Trophoblast cell (in vitro differentiated cells and primary cell): Measurements from ENCODE around the gene FBN1.

Experiments
- DNase-seq, 2 donors: peaks; one replicate each; pipeline ENCODE4 v3.0.0-alpha.2; 2016
- H2AFZ ChIP-seq: 2 replicates; pipeline ENCODE4 v1.6.1; 2013; ENCODE audit warnings: low read length, moderate library complexity, mild to moderate bottlenecking; ENCODE audit not compliant: insufficient read depth, poor library complexity
- H2AK5ac ChIP-seq: 2 replicates; pipeline ENCODE4 v1.6.1; 2013; ENCODE audit warnings: mild to moderate bottlenecking, low read length
- H2BK120ac ChIP-seq: 2 replicates; pipeline ENCODE4 v1.6.1; 2013; ENCODE audit warnings: low read length, mild to moderate bottlenecking, moderate library complexity; ENCODE audit not compliant: insufficient read depth, poor library complexity
- H2BK12ac ChIP-seq: 2 replicates; pipeline ENCODE4 v1.6.1; 2013; ENCODE audit warnings: mild to moderate bottlenecking, low read length, moderate library complexity
- H2BK5ac ChIP-seq: 2 replicates; pipeline ENCODE4 v1.6.1; 2013; ENCODE audit warnings: low read length, low read depth, moderate library complexity, mild to moderate bottlenecking; ENCODE audit not compliant: poor library complexity
- H3K14ac ChIP-seq: 2 replicates; pipeline ENCODE4 v1.6.1; 2013; ENCODE audit warnings: mild to moderate bottlenecking, low read length
- H3K18ac ChIP-seq: 2 replicates; pipeline ENCODE4 v1.6.1; 2013; ENCODE audit warnings: mild to moderate bottlenecking, low read length
- H3K23ac ChIP-seq: 2 replicates; pipeline ENCODE4 v1.6.1; 2013; ENCODE audit warnings: low read length
- H3K27ac ChIP-seq: 2 replicates; pipeline ENCODE4 v1.5.1; 2013; ENCODE audit warnings: low read depth, mild to moderate bottlenecking, inconsistent platforms, low read length, moderate library complexity
- H3K27me3 ChIP-seq: 2 replicates; pipeline ENCODE4 v1.6.1; 2013; ENCODE audit warnings: inconsistent platforms, mild to moderate bottlenecking, low read length, moderate library complexity; ENCODE audit not compliant: insufficient read depth
- H3K36me3 ChIP-seq, 2 experiments: 1 replicate in 1 of 2; 2 replicates in 1 of 2; pipeline ENCODE4 v1.6.1; 2013; ENCODE audit warnings: low read length in 2 of 2, mild to moderate bottlenecking in 2 of 2, moderate library complexity in 1 of 2; ENCODE audit not compliant: insufficient read depth in 2 of 2, control insufficient read depth in 1 of 2
- H3K4ac ChIP-seq: 2 replicates; pipeline ENCODE4 v1.6.1; 2013; ENCODE audit warnings: low read depth, mild to moderate bottlenecking, low read length, moderate library complexity
- H3K4me1 ChIP-seq, 2 experiments: 1 replicate in 1 of 2; 2 replicates in 1 of 2; pipeline ENCODE4 v1.6.1; 2013; ENCODE audit warnings: low read length in 2 of 2, mild to moderate bottlenecking in 2 of 2, moderate library complexity in 1 of 2; ENCODE audit not compliant: insufficient read depth in 2 of 2, control insufficient read depth in 1 of 2
- H3K4me2 ChIP-seq: 2 replicates; pipeline ENCODE4 v1.6.1; 2013; ENCODE audit warnings: inconsistent platforms, mild to moderate bottlenecking, low read length, moderate library complexity
- H3K4me3 ChIP-seq: 2 replicates; pipeline ENCODE4 v1.5.1; 2013; ENCODE audit warnings: mild to moderate bottlenecking, low read depth, low read length, inconsistent platforms
- H3K79me1 ChIP-seq: one replicate; pipeline ENCODE4 v1.6.1; 2013; ENCODE audit warnings: low read length
- H3K79me2 ChIP-seq: 2 replicates; pipeline ENCODE4 v1.6.1; 2013; ENCODE audit warnings: low read length, mild to moderate bottlenecking; ENCODE audit not compliant: control insufficient read depth, insufficient read depth, poor library complexity
- H3K9ac ChIP-seq: 2 replicates; pipeline ENCODE4 v1.6.1; 2013; ENCODE audit warnings: mild to moderate bottlenecking, low read length
- H3K9me3 ChIP-seq: 2 replicates; pipeline ENCODE4 v1.6.1; 2013; ENCODE audit warnings: low read depth, mild to moderate bottlenecking, control low read depth, inconsistent platforms, low read length; ENCODE audit not compliant: insufficient read depth
- H4K12ac ChIP-seq: 2 replicates; pipeline ENCODE4 v1.6.1; 2013; ENCODE audit warnings: low read depth, mild to moderate bottlenecking, low read length, moderate library complexity
- H4K8ac ChIP-seq: 2 replicates; pipeline ENCODE4 v1.6.1; 2013; ENCODE audit warnings: low read depth, mild to moderate bottlenecking, low read length, moderate library complexity
- H4K91ac ChIP-seq: one replicate; pipeline ENCODE4 v1.6.1; 2013; ENCODE audit warnings: low read depth, mild to moderate bottlenecking, low read length, moderate library complexity
- WGBS: extraction: QIAGEN DNeasy Blood & Tissue Kit; methylation state at CpG from one replicate; pipeline ENCODE4 v1.1.7; 2013; ENCODE audit warnings: missing lambda C conversion rate; ENCODE audit not compliant: insufficient read length, insufficient coverage; ENCODE audit errors: extremely low coverage; 5-methylcytosine and 5-hydroxymethylcytosine counted together

The FBN1 gene

DNA sequence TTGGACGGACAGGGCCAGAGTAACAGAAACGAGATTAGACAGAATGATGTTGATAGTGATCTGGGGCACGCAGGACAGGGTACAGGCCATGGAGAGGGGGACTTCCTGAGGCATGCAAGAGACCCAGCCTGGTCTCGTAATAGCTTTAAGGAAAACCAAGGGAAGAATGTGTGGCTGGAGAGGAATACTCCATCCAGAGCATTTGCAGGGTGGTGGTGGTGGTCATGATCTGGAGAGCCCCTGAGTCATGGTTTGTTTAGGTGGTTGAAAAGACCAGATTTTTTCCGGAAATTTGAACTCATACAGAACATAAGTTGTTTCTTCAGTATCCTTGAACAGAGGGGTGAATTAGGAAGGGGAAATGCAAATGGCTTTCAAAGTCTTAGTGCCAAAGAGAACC, 175.8 kb downstream of the FBN1 start:
- no peak overlapping the region for H4K12ac ChIP-seq
- no peaks in the 10 kb centered on the region for H3K9me3 ChIP-seq
- DNase-seq, result no peak
- H2AK5ac ChIP-seq, result no peak overlapping the region
- H3K36me3 ChIP-seq, result peaks cover 0 to 2% of the 10 kb centered on the region in 2 experiments
- peak overlapping the region; percentile 21 for H2BK120ac ChIP-seq
- no CpG with 5 or more reads among the region's 5 CpGs for WGBS
- no peak overlapping the region for H3K4ac ChIP-seq
- H3K4me3 ChIP-seq, result no peak overlapping the region
- peak overlapping the region; percentile 17 for H2BK12ac ChIP-seq
- H3K79me2 ChIP-seq, result no peaks in the 10 kb centered on the region
- no peak overlapping the region for H3K18ac ChIP-seq
- peaks cover 5 to 6% of the 10 kb centered on the region in 2 experiments for H3K4me1 ChIP-seq
- no peak overlapping the region for H3K23ac ChIP-seq
- no peak overlapping the region for H4K8ac ChIP-seq
- H3K27me3 ChIP-seq, result no peaks in the 10 kb centered on the region
- H3K9ac ChIP-seq, result no peak overlapping the region
- no peak overlapping the region for H4K91ac ChIP-seq
- no peak overlapping the region for H3K4me2 ChIP-seq
- H2AFZ ChIP-seq, result no peak overlapping the region
- peaks cover 3% of the 10 kb centered on the region for H3K79me1 ChIP-seq
- H2BK5ac ChIP-seq, result peak overlapping the region; percentile 37
- peak overlapping the region; percentile 18 for H3K27ac ChIP-seq
- H3K14ac ChIP-seq, result no peak overlapping the region

DNA sequence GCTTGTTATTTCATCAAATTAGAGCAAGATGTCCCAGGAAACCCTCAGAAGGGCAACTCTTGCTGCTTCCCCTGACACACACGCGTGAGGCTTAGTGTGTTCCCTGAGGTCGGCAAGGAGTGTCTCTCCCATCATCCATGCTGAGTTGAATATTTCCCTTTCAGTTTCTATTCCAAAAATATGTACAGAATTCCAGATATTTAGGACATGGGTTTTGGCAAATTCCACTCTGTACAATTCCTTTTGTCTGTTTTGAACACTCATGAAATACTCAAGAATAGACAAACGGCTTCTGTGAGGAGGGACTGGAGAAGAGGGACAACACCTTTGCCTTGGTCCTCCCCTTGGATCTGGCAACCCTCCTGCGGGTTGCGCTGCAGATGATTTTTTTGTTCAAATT, 176.2 kb downstream of the FBN1 start:
- H2BK12ac ChIP-seq, result no peak overlapping the region
- no peak overlapping the region for H3K4me2 ChIP-seq
- no peak overlapping the region for H3K4me3 ChIP-seq
- peaks cover 5 to 6% of the 10 kb centered on the region in 2 experiments for H3K4me1 ChIP-seq
- no peak overlapping the region for H3K14ac ChIP-seq
- no peak overlapping the region for H2AFZ ChIP-seq
- H3K36me3 ChIP-seq, result peaks cover 0 to 2% of the 10 kb centered on the region in 2 experiments
- H4K8ac ChIP-seq, result no peak overlapping the region
- no peaks in the 10 kb centered on the region for H3K27me3 ChIP-seq
- H3K79me1 ChIP-seq, result peaks cover 3% of the 10 kb centered on the region
- no peak overlapping the region for H3K9ac ChIP-seq
- H3K9me3 ChIP-seq, result no peaks in the 10 kb centered on the region
- no peak overlapping the region for H2AK5ac ChIP-seq
- peak overlapping the region; percentile 21 for H2BK120ac ChIP-seq
- no peak overlapping the region for H3K4ac ChIP-seq
- no peak overlapping the region for H2BK5ac ChIP-seq
- H4K12ac ChIP-seq, result no peak overlapping the region
- no peak overlapping the region for H3K23ac ChIP-seq
- no peak overlapping the region for H3K18ac ChIP-seq
- no peak overlapping the region for H4K91ac ChIP-seq
- WGBS, result no CpG with 5 or more reads among the region's 6 CpGs
- DNase-seq, result peak; percentile 10 to 61
- peak overlapping the region; percentile 18 for H3K27ac ChIP-seq
- H3K79me2 ChIP-seq, result no peaks in the 10 kb centered on the region

DNA sequence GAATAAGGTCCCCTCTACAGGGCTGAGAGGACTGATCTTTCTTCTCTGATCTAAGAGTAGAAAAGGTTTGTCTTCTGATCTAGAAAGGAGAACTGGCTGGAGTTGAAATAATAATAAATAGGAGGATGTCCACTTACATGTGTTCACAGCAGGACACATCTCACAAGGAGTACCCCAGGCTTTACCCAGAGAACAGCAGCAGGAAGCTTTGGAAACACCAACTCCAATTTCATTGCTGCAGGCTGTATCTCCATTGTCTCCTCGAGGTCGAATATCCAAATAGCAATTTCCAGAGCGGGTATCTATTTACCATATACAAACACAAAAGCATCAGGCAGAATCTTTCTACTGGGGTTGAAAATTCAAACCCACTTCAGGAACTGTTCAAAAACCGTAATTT, 177.7 kb downstream of the FBN1 start:
- H3K27me3 ChIP-seq, result no peaks in the 10 kb centered on the region
- H4K91ac ChIP-seq, result no peak overlapping the region
- H2BK5ac ChIP-seq, result no peak overlapping the region
- no peak overlapping the region for H3K14ac ChIP-seq
- no peak overlapping the region for H3K27ac ChIP-seq
- no peak overlapping the region for H3K18ac ChIP-seq
- H3K4me2 ChIP-seq, result no peak overlapping the region
- no peak overlapping the region for H3K4me3 ChIP-seq
- no peaks in the 10 kb centered on the region for H3K79me2 ChIP-seq
- H4K8ac ChIP-seq, result no peak overlapping the region
- H3K9ac ChIP-seq, result no peak overlapping the region
- no peaks in the 10 kb centered on the region for H3K9me3 ChIP-seq
- no peak for DNase-seq
- no peak overlapping the region for H3K23ac ChIP-seq
- no peak overlapping the region for H2AK5ac ChIP-seq
- WGBS, result no CpG with 5 or more reads among the region's 4 CpGs
- peaks cover 3% of the 10 kb centered on the region for H3K79me1 ChIP-seq
- no peak overlapping the region for H2BK120ac ChIP-seq
- H3K4ac ChIP-seq, result no peak overlapping the region
- no peak overlapping the region for H2BK12ac ChIP-seq
- H4K12ac ChIP-seq, result no peak overlapping the region
- H2AFZ ChIP-seq, result no peak overlapping the region
- peaks cover 5 to 6% of the 10 kb centered on the region in 2 experiments for H3K4me1 ChIP-seq
- peaks cover 0 to 2% of the 10 kb centered on the region in 2 experiments for H3K36me3 ChIP-seq

DNA sequence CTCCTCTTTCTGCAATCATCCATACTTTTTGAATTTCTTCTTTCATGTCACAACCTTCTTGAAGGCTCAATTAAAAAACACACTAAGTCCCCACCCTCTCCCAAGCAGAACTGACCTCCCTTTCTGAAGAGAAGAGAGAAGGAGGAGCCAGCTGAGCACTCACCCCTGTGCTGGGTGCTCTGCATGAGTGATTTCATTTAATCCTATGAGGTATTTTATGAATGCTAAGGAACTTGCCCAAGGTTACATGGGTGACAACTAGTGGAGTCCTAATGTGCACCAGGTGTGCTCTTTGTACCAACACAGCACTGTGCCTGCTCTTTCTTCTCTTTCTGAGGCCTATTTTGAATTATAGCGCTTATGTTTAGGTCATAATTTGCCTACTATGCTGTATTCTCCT, 178.7 kb downstream of the FBN1 start:
- no peak for DNase-seq
- H2AFZ ChIP-seq, result no peak overlapping the region
- H2BK5ac ChIP-seq, result no peak overlapping the region
- no peak overlapping the region for H4K12ac ChIP-seq
- no peak overlapping the region for H2AK5ac ChIP-seq
- no peak overlapping the region for H3K18ac ChIP-seq
- no peak overlapping the region for H2BK120ac ChIP-seq
- H3K79me1 ChIP-seq, result peaks cover 3% of the 10 kb centered on the region
- H3K79me2 ChIP-seq, result no peaks in the 10 kb centered on the region
- H3K14ac ChIP-seq, result no peak overlapping the region
- peaks cover 5 to 6% of the 10 kb centered on the region in 2 experiments for H3K4me1 ChIP-seq
- no peak overlapping the region for H3K4me2 ChIP-seq
- no CpG with 5 or more reads among the region's 1 CpG for WGBS
- H3K4ac ChIP-seq, result no peak overlapping the region
- H3K9ac ChIP-seq, result no peak overlapping the region
- no peaks in the 10 kb centered on the region for H3K27me3 ChIP-seq
- H3K27ac ChIP-seq, result no peak overlapping the region
- H2BK12ac ChIP-seq, result no peak overlapping the region
- H4K91ac ChIP-seq, result no peak overlapping the region
- no peaks in the 10 kb centered on the region for H3K9me3 ChIP-seq
- no peak overlapping the region for H3K4me3 ChIP-seq
- H3K36me3 ChIP-seq, result peaks cover 0 to 2% of the 10 kb centered on the region in 2 experiments
- no peak overlapping the region for H3K23ac ChIP-seq
- H4K8ac ChIP-seq, result no peak overlapping the region
